Measurements from ENCODE around the gene GOLGA6A.

The GOLGA6A gene

GRCh38 chr15:74035121-74036017, 47.0 kb downstream of the GOLGA6A start:
- DNase-seq: no peak

DNA sequence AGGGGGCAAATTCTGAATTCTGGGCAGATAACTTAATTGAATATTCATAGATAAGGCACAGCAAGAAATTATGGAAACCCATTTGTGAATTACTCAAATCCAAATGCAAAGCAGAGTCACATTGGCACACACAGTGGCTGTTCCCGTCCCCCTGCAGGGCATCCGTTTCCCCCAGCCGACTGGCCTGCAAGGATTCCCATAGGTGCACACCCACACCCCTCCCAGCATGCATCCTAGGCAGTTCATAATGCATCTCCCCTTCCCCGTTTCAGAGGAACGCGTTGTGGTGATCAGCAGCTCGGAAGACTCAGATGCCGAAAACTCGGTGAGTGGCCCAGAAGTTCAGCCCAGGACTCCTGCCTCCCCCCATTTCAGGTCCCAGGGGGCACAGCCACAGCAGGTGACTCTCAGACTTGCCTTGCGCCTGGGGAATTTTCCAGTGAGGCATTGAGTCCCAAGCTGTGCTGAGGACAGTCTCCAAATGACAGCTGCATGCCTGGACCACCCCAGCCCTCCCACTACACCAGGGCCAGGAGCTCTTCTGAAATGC, 48.1 kb downstream of the GOLGA6A start:
- DNase-seq: no peak

- DNase-seq: no peak
Measured at GRCh38 chr15:74032606-74033561, 49.5 kb downstream of the GOLGA6A start.

DNA sequence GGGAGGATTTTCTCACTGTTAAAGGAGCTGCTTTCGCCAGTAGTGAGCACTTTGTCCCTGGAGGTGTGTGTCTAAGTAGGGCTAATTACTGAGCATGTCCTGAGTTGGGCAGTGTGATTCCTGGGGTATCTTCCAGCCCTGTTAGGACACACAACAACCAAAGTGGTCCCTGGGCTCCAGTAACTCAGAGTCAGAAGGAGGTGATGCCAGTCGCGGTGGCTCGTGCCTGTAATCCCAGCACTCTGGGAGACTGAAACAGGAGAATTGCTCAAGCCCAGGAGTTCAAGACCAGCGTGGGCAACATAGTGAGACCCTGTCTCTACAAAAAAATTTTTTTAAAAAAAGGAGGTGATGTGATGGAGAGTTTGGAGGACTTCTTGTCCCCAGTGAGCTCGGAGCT, 50.3 kb downstream of the GOLGA6A start:
- no peak for DNase-seq

- DNase-seq: no peak
Measured at GRCh38 chr15:74028646-74029045, 53.7 kb downstream of the GOLGA6A start.

GRCh38 chr15:74027688-74028087, 54.7 kb downstream of the GOLGA6A start:
- no peak for DNase-seq

DNA sequence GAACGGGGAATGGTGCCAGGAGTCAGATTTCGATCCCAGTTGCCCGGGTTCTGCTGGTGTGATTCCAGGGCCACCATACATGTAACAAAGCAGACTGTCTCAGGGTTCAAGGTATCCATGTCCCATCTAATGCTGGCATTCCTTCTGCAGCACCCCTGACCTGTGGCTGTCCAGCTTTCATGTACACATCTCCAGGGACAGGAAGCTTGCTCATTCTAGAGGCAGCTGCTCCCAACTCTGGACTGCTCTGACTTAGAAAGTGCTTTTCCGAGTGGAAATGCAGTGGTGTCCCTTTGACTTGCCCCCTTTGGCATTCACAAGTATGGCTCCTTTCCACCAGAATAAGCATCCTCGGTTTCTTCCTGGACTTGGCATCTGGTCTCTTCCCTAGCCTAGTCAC, 56.9 kb downstream of the GOLGA6A start:
- no peak for DNase-seq

GRCh38 chr15:74024687-74025086, 57.7 kb downstream of the GOLGA6A start:
- no peak for DNase-seq

GRCh38 chr15:74022706-74023470, 59.5 kb downstream of the GOLGA6A start:
- no peak for DNase-seq
